Measurements from ENCODE around the gene MIX23.

MIX23 gene

GRCh38 chr3:122351612-122352011 lies 31.4 kb downstream of the MIX23 start:
- no peak for DNase-seq (ENCODE audit: low read depth in 2 of 2)

DNA sequence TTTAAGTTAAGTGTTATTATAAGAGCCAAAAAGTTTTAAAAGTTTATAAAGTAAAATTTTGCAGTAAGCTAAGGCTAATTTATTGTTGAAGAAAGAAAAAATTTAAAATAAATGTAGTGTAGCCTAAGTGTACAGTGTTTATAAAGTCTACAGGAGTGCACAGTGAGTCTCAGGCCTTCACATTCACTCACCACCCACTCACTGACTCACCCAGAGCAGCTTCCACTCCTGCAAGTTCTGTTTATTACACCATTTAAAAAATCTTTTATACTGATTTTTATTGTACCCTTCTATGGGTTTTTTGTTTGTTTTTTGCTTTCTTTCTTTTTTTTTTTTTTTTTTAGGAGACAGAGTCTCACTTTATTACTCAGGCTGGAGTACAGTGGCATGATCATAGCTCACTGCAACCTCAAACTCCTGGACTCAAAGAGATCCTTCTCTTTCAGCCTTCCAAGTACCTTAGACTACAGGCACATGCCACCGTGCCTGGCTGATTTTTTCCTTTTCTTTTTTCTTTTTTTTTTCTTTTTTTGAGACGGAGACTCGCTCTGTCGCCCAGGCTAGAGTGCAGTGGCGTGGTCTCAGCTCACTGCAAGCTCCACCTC lies 32.1 kb downstream of the MIX23 start:
- no peak for DNase-seq (ENCODE audit: low read depth in 2 of 2)

- no peak for DNase-seq (ENCODE audit: low read depth in 2 of 2)
These were observed 33.9 kb downstream of the MIX23 start for GRCh38 chr3:122349171-122349570.

DNA sequence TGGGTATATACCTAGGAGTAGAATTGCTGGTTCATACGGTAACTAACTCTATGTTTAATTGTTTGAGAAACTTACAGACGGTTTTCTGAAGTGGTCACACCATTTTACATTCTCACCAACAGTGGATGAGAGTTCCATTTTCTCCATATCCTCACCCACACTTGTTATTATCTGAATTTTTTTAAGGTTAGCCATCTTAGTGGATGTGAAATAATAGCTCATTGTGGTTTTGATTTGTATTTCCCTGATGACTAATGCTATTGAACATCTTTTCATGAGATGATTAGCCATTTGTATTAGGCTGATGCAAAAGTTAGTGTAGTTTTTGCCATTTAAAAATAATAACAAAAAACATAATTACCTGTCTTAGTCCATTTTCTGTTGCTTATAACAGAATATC lies 39.4 kb downstream of the MIX23 start:
- DNase-seq (ENCODE audit: low read depth in 2 of 2) = no peak

GRCh38 chr3:122342803-122343202 lies 40.2 kb downstream of the MIX23 start:
- no peak for DNase-seq (ENCODE audit: low read depth in 2 of 2)

GRCh38 chr3:122332551-122332950 lies 50.5 kb downstream of the MIX23 start:
- DNase-seq (ENCODE audit: low read depth in 2 of 2) = no peak

- DNase-seq (ENCODE audit: low read depth in 2 of 2) = no peak
These were observed 51.1 kb downstream of the MIX23 start for GRCh38 chr3:122331886-122332285.

DNA sequence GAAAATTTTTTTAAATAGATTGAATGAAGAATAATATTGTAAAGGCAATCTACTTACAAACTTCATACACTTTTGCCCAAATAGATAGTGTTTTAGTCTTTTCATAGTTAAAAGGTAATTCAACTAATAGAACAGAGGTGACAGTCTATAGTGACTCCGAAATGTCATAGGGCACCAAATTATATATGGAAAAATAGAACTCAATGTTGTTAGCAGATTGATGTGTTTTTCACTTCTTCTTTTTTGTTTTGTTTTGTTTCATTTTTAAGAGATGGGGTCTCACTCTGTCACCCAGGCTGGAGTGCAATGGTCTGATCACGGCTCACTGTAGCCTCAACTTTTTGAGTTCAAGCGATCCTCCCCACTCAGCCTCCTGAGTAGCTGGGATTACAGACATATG lies 57.3 kb downstream of the MIX23 start:
- no peak for DNase-seq (ENCODE audit: low read depth in 2 of 2)

- no peak for DNase-seq (ENCODE audit: low read depth in 2 of 2)
These were observed 58.1 kb downstream of the MIX23 start, which contains the start of gene CSTA for GRCh38 chr3:122324871-122325323. Gene CSTA, plus strand, starts transcription at chr3:122325248. Its CDS starts 45 bp downstream, at chr3:122325293.

DNA sequence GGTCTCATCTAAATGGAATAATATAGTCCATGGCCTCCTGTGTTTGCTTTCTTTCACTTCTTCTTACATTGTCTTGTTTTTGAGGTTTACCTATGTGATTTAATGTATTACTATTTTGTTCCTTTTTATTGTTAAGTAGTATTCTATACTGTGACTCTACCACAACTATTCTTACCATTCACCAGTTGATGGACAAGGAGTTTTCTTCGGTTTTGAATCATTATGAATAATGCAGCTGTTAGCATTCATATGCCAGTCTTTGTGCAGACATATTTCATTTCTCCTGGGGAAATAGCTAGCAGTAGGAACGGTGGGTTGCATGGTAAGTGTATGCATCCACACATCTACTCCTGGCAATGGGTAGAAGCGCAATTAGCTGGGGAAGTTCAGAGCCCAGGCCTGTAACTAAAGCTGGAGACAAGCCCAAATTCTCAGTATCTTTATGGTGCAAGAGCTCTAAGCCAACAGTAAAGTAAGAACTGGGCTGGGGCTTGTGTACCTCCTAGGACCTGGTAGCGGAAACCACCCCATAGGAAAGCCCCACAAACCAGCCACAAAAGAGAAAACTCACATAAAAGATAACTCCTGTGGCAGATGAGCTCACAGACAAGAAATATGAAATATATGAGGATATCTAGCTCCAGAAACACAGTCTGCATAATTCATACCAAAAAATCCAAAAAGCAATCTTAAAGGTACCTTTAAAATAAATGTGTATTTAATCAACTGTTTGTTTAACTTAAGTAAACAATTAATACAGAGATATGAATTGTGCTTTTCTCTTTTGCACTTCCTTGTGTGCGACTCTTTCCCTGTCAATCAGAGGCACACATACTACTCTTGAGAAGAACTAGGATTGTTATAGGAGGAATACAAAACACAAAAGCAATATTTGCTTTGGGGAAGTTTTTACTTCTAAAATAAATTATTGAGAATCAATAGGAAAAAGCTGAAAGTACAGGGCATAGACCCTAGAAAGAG lies 60.6 kb downstream of the MIX23 start:
- no peak for DNase-seq (ENCODE audit: low read depth in 2 of 2)

DNA sequence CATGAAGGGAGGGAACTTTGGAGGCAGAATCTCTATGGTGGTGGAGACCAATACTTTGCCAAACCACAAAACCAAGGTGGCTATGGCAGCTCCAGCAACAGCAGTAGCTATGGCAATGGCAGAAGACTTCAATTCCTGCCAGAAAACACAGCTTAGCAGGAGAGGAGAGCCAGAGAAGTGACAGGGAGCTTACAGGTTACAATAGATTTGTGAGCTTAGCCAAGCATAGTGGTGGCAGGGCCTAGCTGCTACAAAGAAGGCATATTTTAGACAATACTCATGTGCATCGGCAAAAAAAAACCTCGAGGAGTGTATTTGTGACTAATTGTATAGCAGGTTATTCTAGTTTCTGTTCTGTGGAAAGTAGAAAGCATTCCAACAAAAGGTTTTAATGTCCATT lies 64.4 kb downstream of the MIX23 start:
- DNase-seq (ENCODE audit: low read depth in 2 of 2) = no peak

- no peak for DNase-seq (ENCODE audit: low read depth in 2 of 2)
These were observed 66.7 kb downstream of the MIX23 start for GRCh38 chr3:122316368-122316767.

DNA sequence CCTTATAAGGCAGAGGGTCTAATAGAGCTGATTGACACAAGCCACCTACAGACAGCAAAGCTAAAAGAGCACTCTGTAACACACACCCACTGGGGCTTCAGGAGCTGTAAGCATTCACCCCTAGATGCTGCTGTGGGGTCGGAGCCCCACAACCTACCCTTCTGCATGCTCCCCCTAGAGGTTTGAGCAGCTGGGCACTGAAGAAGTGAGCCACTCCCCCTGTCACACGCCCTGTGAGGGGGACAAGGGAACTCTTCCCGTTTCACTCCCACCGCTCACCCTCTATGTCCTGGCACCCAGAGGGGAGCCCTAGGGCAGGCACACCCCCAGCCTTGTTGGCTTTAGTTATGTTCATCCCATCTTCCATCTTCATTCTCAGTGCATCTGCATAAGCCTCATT lies 67.4 kb downstream of the MIX23 start:
- no peak for DNase-seq (ENCODE audit: low read depth in 2 of 2)

GRCh38 chr3:122314228-122314876 lies 68.7 kb downstream of the MIX23 start:
- DNase-seq (ENCODE audit: low read depth in 2 of 2) = no peak

GRCh38 chr3:122313281-122313680 lies 69.8 kb downstream of the MIX23 start:
- no peak for DNase-seq (ENCODE audit: low read depth in 2 of 2)

GRCh38 chr3:122312826-122313225 lies 70.2 kb downstream of the MIX23 start:
- no peak for DNase-seq (ENCODE audit: low read depth in 2 of 2)

GRCh38 chr3:122310361-122310760 lies 72.7 kb downstream of the MIX23 start:
- DNase-seq (ENCODE audit: low read depth in 2 of 2) = no peak
